Measurements from ENCODE around the gene MPHOSPH9. TPM values are rescaled to one million over a fixed set of nuclear protein-coding genes. Genes with fewer than 3 reads are reported as not detected.
"Not testable (repeated sequence)": the region's sequence is repeated elsewhere in the genome, so short reads cannot be mapped to it uniquely, and the experiment has no call there.

The MPHOSPH9 gene
- total RNA-seq, 1 experiment from 2014 or later = 60.5 TPM

GRCh38 chr12:123250471-123251383 is 17.8 kb upstream of the MPHOSPH9 start:
- H3K14ac ChIP-seq (ENCODE audit: insufficient read depth, low read length) = no peak overlapping the region
- peaks cover 19 to 25% of the 10 kb centered on the region in 2 experiments for H3K4me1 Mint-ChIP-seq
- H3K18ac ChIP-seq (ENCODE audit: insufficient read length, low read depth, low read length) = no peak overlapping the region
- no peak overlapping the region for H2BK20ac ChIP-seq (ENCODE audit: low read depth, low read length, poor library complexity, severe bottlenecking)
- DNase-seq = peak; percentile 83
- H2BK15ac ChIP-seq (ENCODE audit: low read depth, low read length) = no peak overlapping the region
- H4K8ac ChIP-seq (replicated peaks; ENCODE audit: insufficient read length, low read depth, low read length) = no peak overlapping the region
- H3K9me3 Mint-ChIP-seq = peaks cover 26 to 36% of the 10 kb centered on the region in 2 experiments
- no peaks in the 10 kb centered on the region for H3K9me3 ChIP-seq (ENCODE audit: control insufficient read depth, low read depth, low read length)
- H4K5ac ChIP-seq (ENCODE audit: insufficient read length, low read depth, low read length) = no peak overlapping the region
- H3K4me1 ChIP-seq (ENCODE audit: insufficient read depth, low read length) = no peaks in the 10 kb centered on the region
- no peak overlapping the region for H3K4me3 Mint-ChIP-seq
- no peak overlapping the region for H2BK12ac ChIP-seq (ENCODE audit: insufficient read length, low read depth, low read length)
- no peak overlapping the region for H2AK5ac ChIP-seq (ENCODE audit: insufficient read length, low read length)
- H3K56ac ChIP-seq (ENCODE audit: insufficient read length, low read depth, low read length) = no peak overlapping the region
- no peak overlapping the region for H4K91ac ChIP-seq (ENCODE audit: insufficient read length, low read depth, low read length)
- no CpG with 5 or more reads among the region's 13 CpGs for WGBS (ENCODE audit: extremely low coverage, insufficient read length, low lambda C conversion rate)
- no peak overlapping the region for H3K4ac ChIP-seq (ENCODE audit: low read depth, low read length)
- H3K23ac ChIP-seq (ENCODE audit: insufficient read length, low read depth, low read length) = no peak overlapping the region
- H3K36me3 Mint-ChIP-seq (ENCODE audit: insufficient read depth in 1 of 3, low read depth in 3 of 3) = peaks cover 57 to 80% (median 71%) of the 10 kb centered on the region in 3 experiments
- no peaks in the 10 kb centered on the region for H3K27me3 ChIP-seq (ENCODE audit: insufficient read depth, low read length)
- no peak overlapping the region for H3T11ph ChIP-seq (ENCODE audit: low read length)
- no peak overlapping the region for H2BK5ac ChIP-seq (ENCODE audit: insufficient read length, low read length)
- H3K27ac Mint-ChIP-seq = peak overlapping the region; percentile 73 to 96 (median 93); a peak in 5 of 7 replicates
- no peaks in the 10 kb centered on the region for H3K27me3 Mint-ChIP-seq (ENCODE audit: low read depth)
- no peaks in the 10 kb centered on the region; the same call in 1 of the 2 replicates for H3K79me2 ChIP-seq (ENCODE audit: insufficient read depth, low read length)
- H2AFZ ChIP-seq (ENCODE audit: low read length) = no peak overlapping the region
- no peak overlapping the region for H2BK120ac ChIP-seq (ENCODE audit: low read depth, low read length, poor library complexity, severe bottlenecking)
- no peak overlapping the region for H3K9ac ChIP-seq (ENCODE audit: extremely low read depth, insufficient read length, low read length)
- no peaks in the 10 kb centered on the region for H3K23me2 ChIP-seq (ENCODE audit: insufficient read length, low read depth, low read length, poor library complexity, severe bottlenecking)
- H3K4me2 ChIP-seq (ENCODE audit: insufficient read depth, insufficient read length, low read length) = no peak overlapping the region
- no peaks in the 10 kb centered on the region for H4K20me1 ChIP-seq (ENCODE audit: control insufficient read depth, insufficient read depth, insufficient read length)
- peaks cover 4% of the 10 kb centered on the region for H3K79me1 ChIP-seq (ENCODE audit: insufficient read depth, low read depth, low read length, poor library complexity, severe bottlenecking)
- TF ChIP-seq CTCF (conservative IDR thresholded peaks at IDR 0.05) = no peak
- H3K27ac ChIP-seq (ENCODE audit: insufficient read length, low read depth, low read length) = no peak overlapping the region

- H3K9ac ChIP-seq (ENCODE audit: extremely low read depth, insufficient read length, low read length); H3K27me3 ChIP-seq (ENCODE audit: insufficient read depth, low read length); H3K27ac Mint-ChIP-seq; H4K5ac ChIP-seq (ENCODE audit: insufficient read length, low read depth, low read length); H2BK12ac ChIP-seq (ENCODE audit: insufficient read length, low read depth, low read length); H2AK5ac ChIP-seq (ENCODE audit: insufficient read length, low read length); H3K4me2 ChIP-seq (ENCODE audit: insufficient read depth, insufficient read length, low read length); H3K14ac ChIP-seq (ENCODE audit: insufficient read depth, low read length); H3K4me3 Mint-ChIP-seq; H2BK20ac ChIP-seq (ENCODE audit: low read depth, low read length, poor library complexity, severe bottlenecking); DNase-seq; H3K4ac ChIP-seq (ENCODE audit: low read depth, low read length); H4K8ac ChIP-seq (replicated peaks; ENCODE audit: insufficient read length, low read depth, low read length); H2BK120ac ChIP-seq (ENCODE audit: low read depth, low read length, poor library complexity, severe bottlenecking); H2BK15ac ChIP-seq (ENCODE audit: low read depth, low read length); H3K79me2 ChIP-seq (ENCODE audit: insufficient read depth, low read length); H3K9me3 ChIP-seq (ENCODE audit: control insufficient read depth, low read depth, low read length); H3K79me1 ChIP-seq (ENCODE audit: insufficient read depth, low read depth, low read length, poor library complexity, severe bottlenecking); H4K91ac ChIP-seq (ENCODE audit: insufficient read length, low read depth, low read length); H3K27ac ChIP-seq (ENCODE audit: insufficient read length, low read depth, low read length); H3K27me3 Mint-ChIP-seq (ENCODE audit: low read depth); H3K18ac ChIP-seq (ENCODE audit: insufficient read length, low read depth, low read length); H2AFZ ChIP-seq (ENCODE audit: low read length); H3K23me2 ChIP-seq (ENCODE audit: insufficient read length, low read depth, low read length, poor library complexity, severe bottlenecking); H4K20me1 ChIP-seq (ENCODE audit: control insufficient read depth, insufficient read depth, insufficient read length); H3K4me1 ChIP-seq (ENCODE audit: insufficient read depth, low read length); H3K23ac ChIP-seq (ENCODE audit: insufficient read length, low read depth, low read length); H2BK5ac ChIP-seq (ENCODE audit: insufficient read length, low read length); H3T11ph ChIP-seq (ENCODE audit: low read length); H3K56ac ChIP-seq (ENCODE audit: insufficient read length, low read depth, low read length): not testable (repeated sequence)
- WGBS (ENCODE audit: extremely low coverage, insufficient read length, low lambda C conversion rate) = no CpG with 5 or more reads among the region's 26 CpGs
- Mint-ChIP-seq H3K9me3 (peaks cover 26 to 43% of the 10 kb centered on the region in 2 experiments), H3K36me3 (ENCODE audit: insufficient read depth in 1 of 3, low read depth in 3 of 3) (peaks cover 56 to 75% (median 64%) of the 10 kb centered on the region in 3 experiments), H3K4me1 (peaks cover 19 to 31% of the 10 kb centered on the region in 2 experiments)
Observed at GRCh38 chr12:123248996-123249741, 16.2 kb upstream of the MPHOSPH9 start.
